SK-N-SH (cell line): Measurements from ENCODE around the gene SAT1. TPM values are rescaled to one million over a fixed set of nuclear protein-coding genes. Genes with fewer than 3 reads are reported as not detected.

Experiments
- CTCF ChIA-PET: fragments of 300-600, 350-600 bp; formaldehyde crosslinking; extraction: SDS; loops from one replicate; lab custom pipeline; 2021; lab: Yijun Ruan, JAX
- POLR2A ChIA-PET: fragments of 350-600 bp; sonication (Branson Sonifier 250); formaldehyde crosslinking; extraction: SDS; loops from one replicate; lab custom pipeline; 2020; ENCODE audit warnings: antibody characterized with exemption, inconsistent platforms; lab: Yijun Ruan, JAX
- DNase-seq: peaks from one replicate; pipeline ENCODE4 v3.0.0; 2012
- H2AFZ ChIP-seq: fragments of 200-600 bp; sonication (generic); 2 replicates; pipeline ENCODE4 v1.8.1; 2016; ENCODE audit warnings: antibody characterized with exemption, mild to moderate bottlenecking, low read depth
- H3F3A ChIP-seq: fragments of 200-600 bp; sonication (generic); replicated peaks from 2 replicates; pipeline ENCODE3; 2016; ENCODE audit warnings: antibody characterized with exemption, mild to moderate bottlenecking; ENCODE audit not compliant: insufficient read depth
- H3K27ac ChIP-seq, 2 experiments: fragments of 200-500 bp in 1 of 2; fragments of 200-600 bp in 1 of 2; sonication (Bioruptor generic) in 1 of 2; sonication (generic), shearing (Covaris generic) in 1 of 2; 2 replicates each; pipeline versions ENCODE4 v1.5.1 to v1.6.1; 2014 to 2016; ENCODE audit warnings: low read depth in 2 of 2, inconsistent platforms in 1 of 2, low read length in 1 of 2, mild to moderate bottlenecking in 1 of 2, mixed read lengths in 1 of 2
- H3K27me3 ChIP-seq: fragments of 200-600 bp; sonication (generic), shearing (Covaris generic); 2 replicates; pipeline ENCODE4 v1.6.1; 2016; ENCODE audit warnings: mixed run types; ENCODE audit not compliant: insufficient read depth
- H3K36me3 ChIP-seq, 2 experiments: fragments of 200-500 bp in 1 of 2; fragments of 200-600 bp in 1 of 2; sonication (Bioruptor generic) in 1 of 2; sonication (generic) in 1 of 2; replicated peaks in 1 of 2; 2 replicates each; pipeline versions ENCODE3 to v1.5.1; 2014 to 2016; ENCODE audit warnings: low read length in 1 of 2, mild to moderate bottlenecking in 1 of 2; ENCODE audit not compliant: insufficient read depth in 2 of 2, control insufficient read depth in 1 of 2
- H3K4me1 ChIP-seq, 2 experiments: fragments of 200-500 bp in 1 of 2; fragments of 200-600 bp in 1 of 2; sonication (Bioruptor generic) in 1 of 2; sonication (generic), shearing (Covaris generic) in 1 of 2; 2 replicates each; pipeline versions ENCODE4 v1.5.1 to v1.6.1; 2014 to 2016; ENCODE audit warnings: low read depth in 1 of 2, low read length in 1 of 2, mixed run types in 1 of 2; ENCODE audit not compliant: insufficient read depth in 2 of 2, control insufficient read depth in 1 of 2
- H3K4me2 ChIP-seq: fragments of 200-600 bp; sonication (generic), shearing (Covaris generic); 2 replicates; pipeline ENCODE4 v1.6.1; 2017; ENCODE audit warnings: mixed run types
- H3K4me3 ChIP-seq, 2 experiments: fragments of 200-500 bp in 1 of 2; fragments of 200-600 bp in 1 of 2; sonication (Bioruptor generic) in 1 of 2; sonication (generic), shearing (Covaris generic) in 1 of 2; 2 replicates each; pipeline versions ENCODE4 v1.5.1 to v1.8.1; 2014 to 2016; ENCODE audit warnings: low read depth in 2 of 2, inconsistent platforms in 1 of 2, low read length in 1 of 2, mild to moderate bottlenecking in 1 of 2, mixed read lengths in 1 of 2, moderate library complexity in 1 of 2
- H3K79me2 ChIP-seq: fragments of 200-600 bp; sonication (generic); 2 replicates; pipeline ENCODE4 v1.8.1; 2017; ENCODE audit warnings: mild to moderate bottlenecking; ENCODE audit not compliant: insufficient read depth
- H3K9ac ChIP-seq: fragments of 200-600 bp; sonication (generic); 2 replicates; pipeline ENCODE4 v1.6.1; 2017; ENCODE audit warnings: mixed run types
- H3K9me2 ChIP-seq: fragments of 200-600 bp; sonication (generic); 2 replicates; pipeline ENCODE4 v1.6.1; 2017; ENCODE audit warnings: mixed run types
- H3K9me3 ChIP-seq: fragments of 200-600 bp; sonication (generic); 2 replicates; pipeline ENCODE4 v1.6.1; 2017; ENCODE audit warnings: mixed run types, mild to moderate bottlenecking, moderate library complexity
- H4K20me1 ChIP-seq: fragments of 200-600 bp; sonication (generic); 2 replicates; pipeline ENCODE4 v1.6.1; 2017; ENCODE audit warnings: mild to moderate bottlenecking, mixed run types; ENCODE audit not compliant: insufficient read depth
- ELF1 ChIP-seq: IDR thresholded peaks from 2 replicates; pipeline ENCODE4 v1.4.0; 2012
- EZH2phosphoT487 ChIP-seq: fragments of 200-600 bp; sonication (generic); IDR thresholded peaks from 2 replicates; pipeline ENCODE4 v1.6.1; 2017; ENCODE audit warnings: low read depth, mixed run types, mild to moderate bottlenecking, antibody characterized with exemption, moderate library complexity, borderline replicate concordance
- FOXM1 ChIP-seq: IDR thresholded peaks from 2 replicates; pipeline ENCODE4 v1.4.0; 2012; ENCODE audit warnings: low read depth, mild to moderate bottlenecking
- NRF1 ChIP-seq: IDR thresholded peaks from 2 replicates; pipeline ENCODE4 v1.6.1; 2012; ENCODE audit warnings: low read depth, mild to moderate bottlenecking, low read length
- PBX3 ChIP-seq: IDR thresholded peaks from 2 replicates; pipeline ENCODE4; 2012
- POLR2AphosphoS5 ChIP-seq: IDR thresholded peaks from 2 replicates; pipeline ENCODE4 v1.6.1; 2012; ENCODE audit warnings: low read depth, low read length
- RAD21 ChIP-seq: IDR thresholded peaks from 2 replicates; pipeline ENCODE4 v1.6.1; 2012; ENCODE audit warnings: mild to moderate bottlenecking, low read length
- RFX5 ChIP-seq: IDR thresholded peaks from 2 replicates; pipeline ENCODE4 v1.6.1; 2012; ENCODE audit warnings: mild to moderate bottlenecking, improper control_type of control experiment, low read length
- TAF1 ChIP-seq: IDR thresholded peaks from 2 replicates; pipeline ENCODE4 v1.6.1; 2012; ENCODE audit warnings: low read depth, mild to moderate bottlenecking, low read length, moderate library complexity, borderline replicate concordance
- TEAD4 ChIP-seq: IDR thresholded peaks from 2 replicates; pipeline ENCODE4 v1.4.0; 2012; ENCODE audit warnings: mild to moderate bottlenecking, borderline replicate concordance; ENCODE audit not compliant: insufficient read depth
- ZBTB33 ChIP-seq: IDR thresholded peaks from 2 replicates; pipeline ENCODE4 v1.4.0; 2012; ENCODE audit warnings: low read depth, borderline replicate concordance
- WGBS: methylation state at CpG from one replicate; pipeline ENCODE4 v1.1.6; 2017; ENCODE audit warnings: low lambda C conversion rate; 5-methylcytosine and 5-hydroxymethylcytosine counted together
- polyA plus RNA-seq, 3 experiments: library from polyadenylated mRNA; depleted of rRNA; stranded (reverse); fragments of >200 nt; gene quantifications; 2 replicates each; pipeline ENCODE4 v1.2.3, GENCODE V29; 2012
- TF ChIP-seq, protein P1 (sequence below): fragments of 150-350 bp; IDR thresholded peaks from 2 replicates; pipeline ENCODE4 v1.6.1; 2017; ENCODE audit warnings: antibody characterized with exemption, low read length, low read depth, borderline replicate concordance
- TF ChIP-seq, protein P2 (sequence below): fragments of 200-600 bp; sonication (generic); IDR thresholded peaks from 2 replicates; pipeline ENCODE4 v1.6.1; 2017; ENCODE audit warnings: antibody characterized with exemption, mild to moderate bottlenecking, moderate library complexity

SAT1 gene
- polyA plus RNA-seq, 1 of the 3 experiments (the other 2 are of a cell fraction): 131 TPM

DNA sequence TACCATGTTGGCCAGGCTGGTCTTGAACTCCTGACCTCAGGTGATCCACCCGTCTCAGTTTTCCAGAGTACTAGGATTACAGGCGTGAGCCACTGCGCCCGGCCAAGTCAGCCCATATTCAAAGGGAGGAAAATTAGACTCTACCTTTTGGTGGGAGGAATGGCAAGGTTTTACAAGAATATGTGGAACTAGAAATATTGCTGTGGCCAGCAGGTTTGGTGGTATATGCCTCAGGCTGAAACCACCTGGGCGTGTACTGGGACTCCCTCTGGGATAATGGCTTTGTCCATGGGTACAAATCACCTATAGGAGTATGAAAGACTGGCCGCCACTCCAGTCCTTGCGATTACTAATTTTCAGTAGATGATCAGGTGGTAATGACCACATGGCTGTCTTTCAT, 32.4 kb downstream of the SAT1 start:
- Histone ChIP-seq H3K27me3 (no peaks in the 10 kb centered on the region), H3K4me2 (no peak overlapping the region), H3K9ac (no peak overlapping the region), H4K20me1 (no peaks in the 10 kb centered on the region), H3K4me3 (no peak overlapping the region), H2AFZ (no peak overlapping the region), H3K36me3 (no peaks in the 10 kb centered on the region), H3F3A (no peaks in the 10 kb centered on the region), H3K9me2 (no peaks in the 10 kb centered on the region), H3K27ac (no peak overlapping the region), H3K79me2 (no peaks in the 10 kb centered on the region), H3K4me1 (no peaks in the 10 kb centered on the region), H3K9me3 (no peaks in the 10 kb centered on the region)
- DNase-seq: no peak
- ChIA-PET CTCF (no interaction called here), POLR2A (no interaction called here)
- no peak for TF ChIP-seq NRF1
- TF ChIP-seq EZH2phosphoT487: no peak
- no peak for TF ChIP-seq TEAD4
- no peak for TF ChIP-seq PBX3
- TF ChIP-seq FOXM1: no peak
- no peak for TF ChIP-seq ZBTB33
- no peak for TF ChIP-seq ELF1
- TF ChIP-seq, protein P1, sequence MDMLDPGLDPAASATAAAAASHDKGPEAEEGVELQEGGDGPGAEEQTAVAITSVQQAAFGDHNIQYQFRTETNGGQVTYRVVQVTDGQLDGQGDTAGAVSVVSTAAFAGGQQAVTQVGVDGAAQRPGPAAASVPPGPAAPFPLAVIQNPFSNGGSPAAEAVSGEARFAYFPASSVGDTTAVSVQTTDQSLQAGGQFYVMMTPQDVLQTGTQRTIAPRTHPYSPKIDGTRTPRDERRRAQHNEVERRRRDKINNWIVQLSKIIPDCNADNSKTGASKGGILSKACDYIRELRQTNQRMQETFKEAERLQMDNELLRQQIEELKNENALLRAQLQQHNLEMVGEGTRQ: no peak
- TF ChIP-seq RAD21: no peak
- TF ChIP-seq TAF1: no peak
- TF ChIP-seq POLR2AphosphoS5: no peak
- no peak for TF ChIP-seq RFX5
- TF ChIP-seq, protein P2, sequence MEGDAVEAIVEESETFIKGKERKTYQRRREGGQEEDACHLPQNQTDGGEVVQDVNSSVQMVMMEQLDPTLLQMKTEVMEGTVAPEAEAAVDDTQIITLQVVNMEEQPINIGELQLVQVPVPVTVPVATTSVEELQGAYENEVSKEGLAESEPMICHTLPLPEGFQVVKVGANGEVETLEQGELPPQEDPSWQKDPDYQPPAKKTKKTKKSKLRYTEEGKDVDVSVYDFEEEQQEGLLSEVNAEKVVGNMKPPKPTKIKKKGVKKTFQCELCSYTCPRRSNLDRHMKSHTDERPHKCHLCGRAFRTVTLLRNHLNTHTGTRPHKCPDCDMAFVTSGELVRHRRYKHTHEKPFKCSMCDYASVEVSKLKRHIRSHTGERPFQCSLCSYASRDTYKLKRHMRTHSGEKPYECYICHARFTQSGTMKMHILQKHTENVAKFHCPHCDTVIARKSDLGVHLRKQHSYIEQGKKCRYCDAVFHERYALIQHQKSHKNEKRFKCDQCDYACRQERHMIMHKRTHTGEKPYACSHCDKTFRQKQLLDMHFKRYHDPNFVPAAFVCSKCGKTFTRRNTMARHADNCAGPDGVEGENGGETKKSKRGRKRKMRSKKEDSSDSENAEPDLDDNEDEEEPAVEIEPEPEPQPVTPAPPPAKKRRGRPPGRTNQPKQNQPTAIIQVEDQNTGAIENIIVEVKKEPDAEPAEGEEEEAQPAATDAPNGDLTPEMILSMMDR: no peak
- 67% methylated on average over 7 of the region's 7 CpGs for WGBS
